ACC112 (cell line): Measurements from ENCODE around the gene RRBP1.

Experiments used
- H2AFZ ChIP-seq: fragments of 200-600 bp; sonication (generic); one replicate; pipeline ENCODE4 v1.6.0; 2017; ENCODE audit warnings: antibody characterized with exemption, low read length; ENCODE audit not compliant: unreplicated experiment
- H3K27ac ChIP-seq: fragments of 200-600 bp; sonication (generic); 2 replicates; pipeline ENCODE4 v1.5.1; 2014; ENCODE audit warnings: low read depth, mild to moderate bottlenecking, antibody characterized with exemption, low read length, moderate library complexity
- H3K27me3 ChIP-seq: fragments of 200-600 bp; sonication (generic); 2 replicates; pipeline ENCODE4 v1.6.1; 2014; ENCODE audit warnings: mild to moderate bottlenecking, antibody characterized with exemption, low read length, moderate library complexity, mixed read lengths; ENCODE audit not compliant: insufficient read depth
- H3K36me3 ChIP-seq: fragments of 200-600 bp; sonication (generic); 2 replicates; pipeline ENCODE4 v1.6.1; 2016; ENCODE audit warnings: mild to moderate bottlenecking, antibody characterized with exemption, low read length, moderate library complexity, mixed read lengths; ENCODE audit not compliant: insufficient read depth
- H3K4me1 ChIP-seq: fragments of 200-600 bp; sonication (generic); one replicate; pipeline ENCODE4 v1.6.1; 2016; ENCODE audit warnings: low read length, mixed read lengths; ENCODE audit not compliant: insufficient read depth, unreplicated experiment, control insufficient read depth
- H3K4me3 ChIP-seq: fragments of 200-600 bp; sonication (generic); 2 replicates; pipeline ENCODE4 v1.5.1; 2014; ENCODE audit warnings: mild to moderate bottlenecking, low read depth, low read length
- H3K79me2 ChIP-seq: fragments of 200-600 bp; sonication (generic); one replicate; pipeline ENCODE4 v1.6.0; 2016; ENCODE audit warnings: low read length; ENCODE audit not compliant: control insufficient read depth, unreplicated experiment, insufficient read depth

Gene RRBP1

GRCh38 chr20:17641520-17641964 lies 40.5 kb downstream of the RRBP1 start:
- H3K27ac ChIP-seq, result no peak overlapping the region
- H3K27me3 ChIP-seq, result no peaks in the 10 kb centered on the region
- no peak overlapping the region for H2AFZ ChIP-seq
- H3K36me3 ChIP-seq, result peaks cover 16% of the 10 kb centered on the region; the same call in 1 of the 2 replicates
- peaks cover 60% of the 10 kb centered on the region for H3K79me2 ChIP-seq
- H3K4me1 ChIP-seq, result peaks cover 3% of the 10 kb centered on the region
- H3K4me3 ChIP-seq, result no peak overlapping the region

DNA sequence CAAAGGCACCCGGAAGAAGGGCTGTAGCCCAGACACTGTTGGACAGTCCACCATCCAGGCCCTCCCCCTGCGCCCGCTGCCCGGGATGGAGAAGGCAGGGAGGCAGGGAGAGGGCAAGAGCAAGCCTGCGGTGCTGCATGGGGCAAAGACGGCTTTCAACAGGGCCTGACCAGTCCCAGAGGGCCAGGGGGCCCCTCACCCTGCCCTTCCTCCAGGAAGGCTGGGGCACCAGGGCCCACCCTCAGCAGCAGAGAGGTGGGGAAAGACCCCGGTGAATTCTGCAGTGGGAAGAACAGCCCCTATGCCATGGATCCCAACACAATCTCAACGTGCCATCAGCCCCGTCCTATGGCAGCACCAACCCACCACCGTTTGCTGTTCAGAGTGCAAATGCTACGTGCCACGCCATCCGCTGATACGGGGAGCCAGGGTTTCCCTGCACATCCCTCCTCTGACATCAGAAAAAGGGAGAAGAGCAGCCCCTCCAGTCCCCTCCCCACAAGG lies 41.1 kb downstream of the RRBP1 start:
- H3K36me3 ChIP-seq, result peaks cover 18% of the 10 kb centered on the region; the same call in 1 of the 2 replicates
- H2AFZ ChIP-seq, result no peak overlapping the region

GRCh38 chr20:17640146-17640874 lies 41.7 kb downstream of the RRBP1 start:
- H3K79me2 ChIP-seq, result peaks cover 48% of the 10 kb centered on the region
- H3K27ac ChIP-seq, result no peak overlapping the region
- H3K27me3 ChIP-seq, result no peaks in the 10 kb centered on the region
- H3K4me1 ChIP-seq, result peaks cover 3% of the 10 kb centered on the region
- no peak overlapping the region for H2AFZ ChIP-seq
- H3K36me3 ChIP-seq, result peaks cover 19% of the 10 kb centered on the region; the same call in 1 of the 2 replicates
- no peak overlapping the region for H3K4me3 ChIP-seq

More for the DNA sequence above, 41.1 kb downstream of the RRBP1 start:
- Histone ChIP-seq H3K27ac (no peak overlapping the region), H3K79me2 (peaks cover 54% of the 10 kb centered on the region), H3K4me3 (no peak overlapping the region), H3K27me3 (no peaks in the 10 kb centered on the region), H3K4me1 (peaks cover 3% of the 10 kb centered on the region)

- Histone ChIP-seq H3K27me3 (no peaks in the 10 kb centered on the region), H2AFZ (no peak overlapping the region), H3K36me3 (peaks cover 25% of the 10 kb centered on the region; the same call in 1 of the 2 replicates), H3K4me3 (no peak overlapping the region), H3K4me1 (no peaks in the 10 kb centered on the region), H3K79me2 (peaks cover 39% of the 10 kb centered on the region), H3K27ac (no peak overlapping the region)
These were observed 43.1 kb downstream of the RRBP1 start for GRCh38 chr20:17638835-17639407.

- H3K27me3 ChIP-seq, result no peaks in the 10 kb centered on the region
- H2AFZ ChIP-seq, result no peak overlapping the region
- H3K36me3 ChIP-seq, result peaks cover 22% of the 10 kb centered on the region; the same call in 1 of the 2 replicates
- no peak overlapping the region for H3K27ac ChIP-seq
- peaks cover 30% of the 10 kb centered on the region for H3K79me2 ChIP-seq
- no peaks in the 10 kb centered on the region for H3K4me1 ChIP-seq
- H3K4me3 ChIP-seq, result no peak overlapping the region
These were observed 43.9 kb downstream of the RRBP1 start for GRCh38 chr20:17637985-17638640.

GRCh38 chr20:17637413-17637780 lies 44.6 kb downstream of the RRBP1 start:
- Histone ChIP-seq H3K4me1 (no peaks in the 10 kb centered on the region), H3K27ac (no peak overlapping the region), H3K79me2 (peaks cover 25% of the 10 kb centered on the region), H2AFZ (no peak overlapping the region), H3K4me3 (no peak overlapping the region), H3K27me3 (no peaks in the 10 kb centered on the region), H3K36me3 (peaks cover 23% of the 10 kb centered on the region; the same call in 1 of the 2 replicates)

DNA sequence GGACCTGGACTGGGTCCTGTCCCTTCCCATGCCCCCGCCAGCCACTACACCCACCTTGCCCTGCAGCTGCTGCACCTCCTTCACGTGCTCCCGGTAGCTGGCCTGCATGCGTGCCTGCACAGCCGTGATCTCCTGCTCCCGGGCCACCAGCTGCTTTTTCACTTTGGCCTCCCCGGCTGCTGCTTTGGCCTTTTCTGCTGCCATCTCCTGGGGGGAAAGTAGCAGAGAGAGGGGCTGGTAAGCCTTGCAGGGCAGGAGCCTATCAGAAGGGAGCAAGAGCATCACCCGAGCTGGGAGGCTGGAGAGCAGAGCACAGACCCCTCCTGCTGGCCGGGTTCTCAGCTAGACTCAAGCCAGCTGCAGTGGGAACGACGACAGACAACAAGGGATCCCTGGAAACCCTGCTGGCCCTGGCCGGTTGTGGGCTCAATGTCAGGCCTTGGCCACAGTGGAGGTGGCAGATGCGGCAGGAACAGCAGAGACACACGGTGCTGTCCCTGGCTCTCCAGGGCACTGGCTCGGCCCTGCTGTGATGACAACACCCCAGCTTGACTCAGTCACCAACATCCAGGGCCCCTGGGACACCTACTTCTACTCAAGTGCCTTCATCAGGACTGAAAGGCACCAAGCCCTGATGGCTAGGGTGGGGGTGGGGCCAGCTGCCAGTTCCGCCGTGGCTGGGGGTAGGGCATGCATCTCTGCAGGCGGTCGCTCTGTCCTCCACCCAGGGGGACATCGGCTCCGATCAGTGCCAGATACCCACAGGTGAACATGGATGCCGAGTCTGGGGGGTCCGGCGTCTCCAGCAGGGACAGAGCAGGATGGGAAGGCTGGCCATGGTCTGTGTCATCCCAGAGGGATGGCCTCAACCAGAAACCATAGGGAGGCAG lies 45.3 kb downstream of the RRBP1 start:
- Histone ChIP-seq H3K27ac (no peak overlapping the region), H3K4me1 (no peaks in the 10 kb centered on the region), H3K4me3 (no peak overlapping the region), H2AFZ (no peak overlapping the region), H3K79me2 (peaks cover 20% of the 10 kb centered on the region), H3K27me3 (no peaks in the 10 kb centered on the region), H3K36me3 (peaks cover 29% of the 10 kb centered on the region; the same call in 1 of the 2 replicates)

DNA sequence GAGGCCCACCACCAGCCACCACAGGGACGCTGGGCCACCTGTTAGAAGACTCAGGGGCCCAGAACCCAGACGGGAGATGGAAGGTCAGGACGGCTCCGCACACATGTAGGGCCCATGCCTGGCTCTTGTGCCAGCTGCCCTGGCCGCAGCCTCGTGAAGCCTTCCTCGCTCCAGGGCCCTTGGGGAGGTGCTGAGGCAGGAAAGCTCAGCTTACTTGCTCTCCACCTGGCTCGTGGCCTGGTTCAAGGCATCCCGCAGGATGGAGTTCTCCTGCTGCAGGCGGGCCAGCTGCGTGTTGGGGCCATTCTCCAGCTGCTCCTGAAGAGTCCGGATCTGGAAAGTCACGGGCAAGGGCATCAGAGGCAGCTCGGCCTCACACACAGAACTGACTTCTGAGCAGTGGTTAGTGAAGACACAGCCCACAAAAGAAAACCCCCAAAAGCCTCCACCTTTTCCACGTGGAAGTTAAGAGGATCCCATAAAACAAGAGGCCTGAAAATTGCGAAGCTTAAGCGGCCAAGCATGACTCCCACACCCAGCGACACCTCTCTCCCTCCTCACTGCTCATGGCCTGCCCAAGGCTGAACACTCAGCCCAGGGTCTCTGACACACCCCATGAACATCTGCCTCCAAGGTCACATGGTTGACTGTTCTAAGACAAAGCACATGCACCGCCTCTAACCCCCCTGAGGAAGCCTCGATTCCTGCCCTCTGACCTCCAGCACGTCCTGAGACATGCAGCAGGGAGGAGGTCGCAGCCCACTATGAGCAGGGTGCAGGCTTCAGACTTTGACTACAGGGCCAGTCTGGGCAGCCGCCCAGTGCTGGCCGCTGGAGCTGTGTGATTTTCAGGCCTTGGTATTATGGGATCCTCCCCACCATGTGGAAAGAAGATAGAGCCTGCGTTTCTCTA lies 46.5 kb downstream of the RRBP1 start:
- Histone ChIP-seq H3K27ac (no peak overlapping the region), H2AFZ (no peak overlapping the region), H3K79me2 (peaks cover 15% of the 10 kb centered on the region), H3K4me3 (no peak overlapping the region), H3K36me3 (peaks cover 35% of the 10 kb centered on the region; the same call in 1 of the 2 replicates), H3K4me1 (no peaks in the 10 kb centered on the region), H3K27me3 (no peaks in the 10 kb centered on the region)

DNA sequence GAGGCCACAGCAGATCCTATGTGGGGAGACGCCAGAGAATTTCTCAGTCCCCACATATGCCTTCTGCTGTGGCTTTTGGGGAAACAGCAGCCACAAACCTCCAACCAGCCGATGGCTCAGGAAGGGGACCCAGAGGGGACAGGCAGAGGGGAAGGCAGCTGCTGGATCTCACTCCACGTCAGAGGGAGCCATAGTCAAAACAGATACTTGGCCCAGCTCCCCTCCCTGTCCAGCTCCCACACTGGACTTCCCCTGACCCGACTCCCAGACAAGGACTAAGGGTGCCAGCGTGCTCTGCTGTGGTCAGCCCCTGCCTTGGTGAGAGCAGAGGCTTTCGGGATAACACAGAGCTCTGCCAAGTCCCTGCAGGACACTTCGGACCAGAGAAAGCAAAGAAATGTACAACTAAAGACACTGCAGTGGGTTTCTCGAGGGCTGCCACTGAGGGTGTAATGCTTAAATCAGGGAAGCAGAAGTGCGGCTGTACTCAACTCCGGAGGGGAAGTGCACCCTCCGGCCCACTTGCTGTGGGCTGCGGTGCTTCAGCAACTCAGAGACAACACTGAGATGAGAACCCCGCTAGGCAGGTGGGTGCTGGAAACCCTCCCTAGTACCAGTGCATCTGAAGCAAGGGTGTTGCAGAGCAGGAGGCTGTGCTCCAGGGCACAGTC lies 47.2 kb downstream of the RRBP1 start:
- Histone ChIP-seq H2AFZ (no peak overlapping the region), H3K27ac (no peak overlapping the region), H3K27me3 (no peaks in the 10 kb centered on the region), H3K4me3 (no peak overlapping the region), H3K4me1 (no peaks in the 10 kb centered on the region), H3K36me3 (peaks cover 39% of the 10 kb centered on the region; the same call in 1 of the 2 replicates), H3K79me2 (peaks cover 14% of the 10 kb centered on the region)
